DOHH2 (cell line): ENCODE measurements around the gene STK32C.

Source experiments
- H3F3A ChIP-seq: fragments of 200-600 bp; sonication (generic), shearing (Covaris generic); 2 replicates; pipeline ENCODE4 v1.6.0; 2016; ENCODE audit warnings: antibody characterized with exemption, mild to moderate bottlenecking; ENCODE audit not compliant: control insufficient read depth, insufficient read depth
- H3K27ac ChIP-seq: fragments of 200-600 bp; sonication (generic); 2 replicates; pipeline ENCODE4 v1.5.1; 2014; ENCODE audit warnings: low read depth, mild to moderate bottlenecking, low read length, moderate library complexity
- H3K27me3 ChIP-seq: fragments of 200-600 bp; sonication (generic); 2 replicates; pipeline ENCODE4 v1.6.1; 2014; ENCODE audit warnings: mild to moderate bottlenecking, low read length, mixed read lengths; ENCODE audit not compliant: control insufficient read depth
- H3K36me3 ChIP-seq: fragments of 200-600 bp; sonication (generic); 2 replicates; pipeline ENCODE4 v1.6.1; 2014; ENCODE audit warnings: mild to moderate bottlenecking, low read length, moderate library complexity, mixed read lengths; ENCODE audit not compliant: control insufficient read depth
- H3K4me1 ChIP-seq: fragments of 200-600 bp; sonication (generic); 2 replicates; pipeline ENCODE4 v1.6.1; 2014; ENCODE audit warnings: mild to moderate bottlenecking, low read length, mixed read lengths; ENCODE audit not compliant: control insufficient read depth
- H3K4me2 ChIP-seq: fragments of 200-600 bp; sonication (generic); 2 replicates; pipeline ENCODE4 v1.6.0; 2014; ENCODE audit warnings: mild to moderate bottlenecking, low read length, moderate library complexity
- H3K4me3 ChIP-seq: fragments of 200-600 bp; sonication (generic); 2 replicates; pipeline ENCODE4 v1.5.1; 2014; ENCODE audit warnings: mild to moderate bottlenecking, low read length, mixed read lengths
- H3K79me2 ChIP-seq: fragments of 200-600 bp; sonication (generic); 2 replicates; pipeline ENCODE4 v1.6.1; 2014; ENCODE audit warnings: mild to moderate bottlenecking, low read length, mixed read lengths; ENCODE audit not compliant: control insufficient read depth
- H3K9me2 ChIP-seq: fragments of 200-600 bp; sonication (generic); replicated peaks from 2 replicates; pipeline ENCODE4 v1.6.1; 2014; ENCODE audit warnings: mild to moderate bottlenecking, low read length, mixed read lengths; ENCODE audit not compliant: control insufficient read depth
- H3K9me3 ChIP-seq: fragments of 200-600 bp; sonication (generic); 2 replicates; pipeline ENCODE4 v1.6.1; 2014; ENCODE audit warnings: antibody characterized with exemption, low read length, mixed read lengths; ENCODE audit not compliant: control insufficient read depth, insufficient read depth
- H4K20me1 ChIP-seq: fragments of 200-600 bp; sonication (generic); 2 replicates; pipeline ENCODE4 v1.6.0; 2014; ENCODE audit warnings: low read depth, mild to moderate bottlenecking, antibody characterized with exemption, low read length, moderate library complexity; ENCODE audit not compliant: control insufficient read depth, insufficient read depth
- EZH2phosphoT487 ChIP-seq: fragments of 200-600 bp; sonication (generic); IDR thresholded peaks from 2 replicates; pipeline ENCODE4 v1.6.1; 2017; ENCODE audit warnings: borderline replicate concordance, mild to moderate bottlenecking, antibody characterized with exemption, low read length, moderate library complexity, mixed read lengths
- TF ChIP-seq, protein P1 (sequence below): fragments of 200-600 bp; sonication (generic); IDR thresholded peaks from one replicate; pipeline ENCODE4 v1.5.1; 2014; ENCODE audit warnings: antibody characterized with exemption, mild to moderate bottlenecking, low read depth, low read length; ENCODE audit not compliant: poor library complexity, severe bottlenecking

Gene STK32C

GRCh38 chr10:132271458-132272230 is 36.1 kb downstream of the STK32C start:
- Histone ChIP-seq H4K20me1 (no peaks in the 10 kb centered on the region), H3K27ac (no peak overlapping the region), H3K9me2 (no peaks in the 10 kb centered on the region), H3K27me3 (no peaks in the 10 kb centered on the region), H3K36me3 (no peaks in the 10 kb centered on the region), H3K9me3 (peaks cover 24% of the 10 kb centered on the region; the same call in 1 of the 2 replicates), H3K4me2 (no peak overlapping the region), H3K4me3 (no peak overlapping the region), H3K4me1 (no peaks in the 10 kb centered on the region), H3K79me2 (no peaks in the 10 kb centered on the region), H3F3A (no peaks in the 10 kb centered on the region)
- TF ChIP-seq, protein P1, sequence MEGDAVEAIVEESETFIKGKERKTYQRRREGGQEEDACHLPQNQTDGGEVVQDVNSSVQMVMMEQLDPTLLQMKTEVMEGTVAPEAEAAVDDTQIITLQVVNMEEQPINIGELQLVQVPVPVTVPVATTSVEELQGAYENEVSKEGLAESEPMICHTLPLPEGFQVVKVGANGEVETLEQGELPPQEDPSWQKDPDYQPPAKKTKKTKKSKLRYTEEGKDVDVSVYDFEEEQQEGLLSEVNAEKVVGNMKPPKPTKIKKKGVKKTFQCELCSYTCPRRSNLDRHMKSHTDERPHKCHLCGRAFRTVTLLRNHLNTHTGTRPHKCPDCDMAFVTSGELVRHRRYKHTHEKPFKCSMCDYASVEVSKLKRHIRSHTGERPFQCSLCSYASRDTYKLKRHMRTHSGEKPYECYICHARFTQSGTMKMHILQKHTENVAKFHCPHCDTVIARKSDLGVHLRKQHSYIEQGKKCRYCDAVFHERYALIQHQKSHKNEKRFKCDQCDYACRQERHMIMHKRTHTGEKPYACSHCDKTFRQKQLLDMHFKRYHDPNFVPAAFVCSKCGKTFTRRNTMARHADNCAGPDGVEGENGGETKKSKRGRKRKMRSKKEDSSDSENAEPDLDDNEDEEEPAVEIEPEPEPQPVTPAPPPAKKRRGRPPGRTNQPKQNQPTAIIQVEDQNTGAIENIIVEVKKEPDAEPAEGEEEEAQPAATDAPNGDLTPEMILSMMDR: no peak
- TF ChIP-seq EZH2phosphoT487: no peak

GRCh38 chr10:132270721-132271457 is 36.9 kb downstream of the STK32C start:
- Histone ChIP-seq H3K4me2 (no peak overlapping the region), H3K27me3 (no peaks in the 10 kb centered on the region), H3K36me3 (no peaks in the 10 kb centered on the region), H3K9me2 (no peaks in the 10 kb centered on the region), H3F3A (no peaks in the 10 kb centered on the region), H3K9me3 (peaks cover 24% of the 10 kb centered on the region; the same call in 1 of the 2 replicates), H4K20me1 (no peaks in the 10 kb centered on the region), H3K4me3 (no peak overlapping the region), H3K79me2 (no peaks in the 10 kb centered on the region), H3K4me1 (no peaks in the 10 kb centered on the region), H3K27ac (no peak overlapping the region)
- TF ChIP-seq EZH2phosphoT487: no peak
- TF ChIP-seq, protein P1: no peak

- TF ChIP-seq EZH2phosphoT487: no peak
- TF ChIP-seq, protein P1: no peak
- no peak overlapping the region for H3K27ac ChIP-seq
Observed at GRCh38 chr10:132270256-132270655, 37.5 kb downstream of the STK32C start.

More at GRCh38 chr10:132270256-132270655, 37.5 kb downstream of the STK32C start:
- no peaks in the 10 kb centered on the region for H3K27me3 ChIP-seq
- H3K4me1 ChIP-seq: no peaks in the 10 kb centered on the region
- H3K4me3 ChIP-seq: no peak overlapping the region
- peaks cover 24% of the 10 kb centered on the region; the same call in 1 of the 2 replicates for H3K9me3 ChIP-seq
- no peaks in the 10 kb centered on the region for H3F3A ChIP-seq
- no peaks in the 10 kb centered on the region for H3K36me3 ChIP-seq
- H4K20me1 ChIP-seq: no peaks in the 10 kb centered on the region
- H3K4me2 ChIP-seq: no peak overlapping the region
- H3K79me2 ChIP-seq: no peaks in the 10 kb centered on the region
- no peaks in the 10 kb centered on the region for H3K9me2 ChIP-seq
